Stimulated activated CD4-positive, alpha-beta T cell treated with anti-CD3 and anti-CD28 coated beads, Interleukin-4, amount 100 ng/mL, for 48 hours (primary cell): ENCODE data around the gene PAFAH2.

ENCODE experiments used
- DNase-seq, 2 donors: peaks; one replicate each; pipeline ENCODE4 v3.0.0-alpha.2; 2020; ENCODE audit warnings: low read depth in 2 of 2

The PAFAH2 gene

DNA sequence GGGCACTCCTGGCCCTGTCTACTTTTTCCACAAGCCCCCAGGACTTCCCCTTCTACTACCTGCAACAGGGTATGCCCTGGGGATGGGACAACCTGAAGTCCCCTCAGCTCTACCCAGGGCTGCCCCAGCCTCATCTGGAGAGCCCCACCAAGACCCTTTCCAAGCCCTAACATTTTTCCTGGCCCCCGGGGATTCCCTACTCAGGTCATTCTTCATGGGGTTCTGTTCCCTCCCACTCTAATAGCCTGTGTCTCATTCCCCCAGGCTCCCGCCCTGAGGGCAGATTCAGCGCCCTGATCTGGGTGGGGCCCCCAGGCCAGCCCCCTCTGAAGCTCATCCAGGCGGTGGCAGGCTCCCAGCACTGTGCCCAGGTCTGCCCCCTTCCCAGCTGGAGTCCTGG lies 33.3 kb upstream of the PAFAH2 start:
- DNase-seq: no peak

DNA sequence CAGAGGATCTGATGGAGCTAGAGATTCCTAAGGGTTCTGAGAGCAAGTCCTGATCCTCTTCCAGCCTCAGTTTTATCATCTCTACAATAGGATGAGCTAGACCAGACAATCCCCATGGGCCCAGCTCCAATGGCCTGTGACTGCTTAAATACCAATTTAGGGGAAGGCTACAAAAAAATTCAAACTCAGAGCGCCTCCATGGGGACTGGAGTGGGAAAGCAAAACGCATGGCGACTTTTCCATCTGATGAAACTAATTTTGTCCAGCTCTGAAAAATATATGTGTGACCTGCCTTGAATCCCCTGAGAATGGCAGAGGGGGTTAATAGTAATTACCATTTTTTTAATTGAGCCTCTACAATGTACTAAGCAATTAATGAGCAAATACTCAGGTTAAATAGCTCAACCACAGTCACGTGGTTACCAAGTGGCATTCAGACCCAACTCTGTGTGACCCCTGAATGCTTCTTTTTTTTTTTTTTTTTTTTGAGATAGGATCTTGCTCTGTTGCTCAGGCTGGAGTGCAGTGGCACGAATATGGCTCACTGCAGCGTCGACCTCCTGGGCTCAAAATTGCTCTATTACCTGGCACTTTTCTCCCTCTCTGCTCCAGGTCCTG lies 32.1 kb upstream of the PAFAH2 start:
- DNase-seq: no peak

- no peak for DNase-seq
Observed at GRCh38 chr1:26029054-26029863, 31.4 kb upstream of the PAFAH2 start.

DNA sequence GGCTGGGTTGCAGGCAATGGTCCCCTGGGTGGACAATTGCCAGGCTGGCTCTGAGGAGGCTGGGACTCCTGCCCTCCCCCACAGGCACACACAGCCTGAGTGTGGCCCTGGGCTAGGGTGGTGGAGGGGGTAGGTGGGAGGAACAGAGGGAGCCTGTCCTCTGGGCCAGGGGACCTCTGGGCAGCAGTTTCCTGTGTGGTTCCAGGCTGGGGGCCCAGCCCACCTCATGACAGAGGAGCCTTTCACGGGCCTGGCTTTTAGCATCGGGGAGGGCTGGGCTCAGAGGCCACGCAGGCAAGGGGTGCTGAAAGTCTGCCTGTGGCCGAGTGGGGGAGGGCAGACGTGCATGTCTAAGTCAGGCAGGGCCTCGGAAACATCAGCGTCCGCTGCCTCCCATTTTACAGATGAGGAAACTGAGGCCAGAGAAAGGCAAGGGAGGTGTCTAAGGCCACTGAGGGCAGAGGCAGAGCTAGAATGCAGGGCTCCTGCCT lies 30.7 kb upstream of the PAFAH2 start:
- DNase-seq: no peak

- DNase-seq: no peak
Observed at GRCh38 chr1:26027716-26028489, 30.0 kb upstream of the PAFAH2 start.

GRCh38 chr1:26025517-26025916 lies 27.7 kb upstream of the PAFAH2 start:
- DNase-seq: no peak

DNA sequence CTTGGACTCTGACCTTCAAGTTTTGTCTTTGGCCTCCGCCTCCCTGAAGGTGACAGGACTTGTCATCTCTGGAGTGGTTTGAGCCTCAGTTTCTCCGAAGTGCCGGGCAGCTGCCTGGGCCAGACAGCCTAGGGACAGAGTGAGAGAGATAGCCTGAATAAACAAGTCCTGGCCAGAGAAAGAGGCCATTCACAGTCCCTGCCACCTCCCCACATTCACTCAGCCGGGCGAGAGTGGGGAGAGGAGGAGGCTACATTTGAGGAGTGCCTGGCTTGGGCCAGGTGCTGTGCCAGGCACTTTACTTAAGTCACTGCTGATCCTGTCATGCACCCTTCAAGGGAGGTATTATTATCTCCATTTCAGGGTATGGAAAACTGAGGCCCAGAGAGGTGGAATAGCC lies 27.2 kb upstream of the PAFAH2 start:
- DNase-seq: no peak

GRCh38 chr1:26023826-26024225 lies 26.0 kb upstream of the PAFAH2 start:
- DNase-seq: no peak

GRCh38 chr1:26023009-26023408 lies 25.1 kb upstream of the PAFAH2 start:
- DNase-seq: no peak

DNA sequence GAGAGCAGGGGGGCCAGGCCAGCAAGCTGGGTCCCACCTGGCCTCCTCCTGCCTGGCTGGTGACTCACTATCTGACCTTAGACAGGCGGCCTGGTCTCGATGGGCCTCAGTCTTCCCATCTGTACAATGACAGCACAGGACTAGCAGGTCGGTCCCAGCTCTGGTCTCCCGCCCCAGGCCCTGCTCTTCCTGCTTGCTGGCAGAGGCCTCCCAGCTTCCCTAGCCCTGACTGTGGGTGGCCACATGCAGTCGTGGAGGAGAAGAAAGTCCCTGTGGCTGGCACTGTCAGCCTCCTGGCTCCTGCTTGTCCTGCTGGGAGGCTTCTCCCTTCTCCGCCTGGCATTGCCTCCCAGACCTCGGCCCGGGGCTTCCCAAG lies 24.5 kb upstream of the PAFAH2 start:
- no peak for DNase-seq

GRCh38 chr1:26021647-26022403 lies 24.0 kb upstream of the PAFAH2 start, which contains the start of gene EXTL1:
TSS of gene EXTL1 (plus strand) at chr1:26021775. CDS start at chr1:26022647, 872 bp downstream.
- no peak for DNase-seq

- no peak for DNase-seq
Observed at GRCh38 chr1:26020941-26021646, 23.2 kb upstream of the PAFAH2 start.

- no peak for DNase-seq
Observed at GRCh38 chr1:26020330-26020768, 22.5 kb upstream of the PAFAH2 start.

- no peak for DNase-seq
Observed at GRCh38 chr1:26019641-26020315, 21.9 kb upstream of the PAFAH2 start.

GRCh38 chr1:26017606-26018005 lies 19.7 kb upstream of the PAFAH2 start:
- no peak for DNase-seq

DNA sequence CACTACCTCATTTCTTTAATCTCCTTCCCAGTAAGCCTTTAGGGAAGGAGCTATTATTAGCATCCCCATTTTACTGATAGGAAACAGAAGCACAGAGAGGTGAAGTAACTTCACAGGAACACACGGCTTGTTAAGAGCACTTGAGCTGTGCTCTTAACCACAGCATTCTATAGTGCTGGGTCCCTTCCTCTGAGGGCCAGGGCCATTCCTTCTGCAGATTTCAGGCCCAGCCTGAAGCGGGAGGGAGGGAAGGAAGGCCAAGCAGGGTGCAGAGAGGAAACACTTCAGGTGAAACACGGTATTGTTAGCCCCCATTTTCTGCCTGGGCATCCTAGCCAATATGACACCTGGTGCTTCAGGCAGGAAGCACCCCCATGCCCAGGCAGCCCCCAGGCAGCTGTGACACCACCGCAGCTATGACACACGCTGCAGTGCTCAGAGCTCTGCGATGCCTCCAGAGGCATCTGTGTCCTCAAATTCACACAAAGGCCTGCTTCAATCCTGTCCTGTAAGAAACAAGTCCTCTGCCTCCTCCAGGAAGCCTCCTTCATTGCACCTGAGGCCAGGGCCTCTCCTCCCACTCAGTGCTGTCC lies 19.2 kb upstream of the PAFAH2 start:
- DNase-seq: no peak

GRCh38 chr1:26016258-26016952 lies 18.5 kb upstream of the PAFAH2 start:
- no peak for DNase-seq

DNA sequence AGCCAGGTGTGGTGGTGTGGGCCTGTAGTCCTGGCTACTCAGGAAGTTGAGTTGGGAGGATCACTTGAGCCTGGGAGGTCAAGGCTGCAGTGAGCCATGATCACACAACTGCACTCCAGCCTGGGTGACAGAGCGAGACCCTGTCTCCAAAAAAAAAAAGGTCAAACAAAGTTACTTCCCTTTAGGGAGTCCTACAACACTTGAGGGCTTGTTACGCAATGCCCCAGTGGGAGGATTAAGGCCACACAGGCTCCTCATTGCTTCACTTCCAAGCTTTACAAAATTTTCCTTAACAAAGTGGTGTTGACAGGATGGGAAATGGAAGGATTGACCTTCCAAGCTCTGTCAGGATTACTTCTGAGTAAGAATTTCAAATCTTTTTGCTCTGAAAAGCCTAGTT lies 17.5 kb upstream of the PAFAH2 start:
- no peak for DNase-seq

DNA sequence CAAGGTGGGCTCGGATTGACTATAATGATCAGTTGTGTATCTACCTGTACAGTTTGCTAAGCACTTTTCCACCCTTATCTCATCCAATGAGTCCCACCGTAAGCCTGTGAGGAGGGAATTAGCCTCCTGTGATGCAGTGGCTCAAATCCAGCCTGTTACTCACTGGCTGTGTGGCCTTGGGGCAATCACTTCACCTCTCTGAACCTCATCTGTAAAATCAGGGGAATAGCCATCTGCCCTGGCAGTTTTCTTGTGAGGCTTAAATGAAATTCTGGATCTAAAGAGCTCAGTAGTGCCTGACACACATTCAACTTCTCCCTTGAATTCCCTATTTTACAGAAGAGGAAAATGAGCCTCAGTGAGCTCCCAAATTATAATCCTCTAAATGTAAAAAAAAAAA lies 16.3 kb upstream of the PAFAH2 start:
- DNase-seq: no peak
